Upper lobe of left lung (tissue), 6 donors: Measurements from ENCODE around the gene TUBGCP2. TPM values are rescaled to one million over a fixed set of nuclear protein-coding genes. Genes with fewer than 3 reads are reported as not detected.

Experiments used
- ATAC-seq, 2 donors: fragments of 200-7000 bp; cut with Tn5 transposase; one replicate each; pipeline ENCODE4 v1.9.1; 2022; ENCODE audit warnings: mild to moderate bottlenecking in 2 of 2, moderate library complexity in 2 of 2; ENCODE audit not compliant: low FRiP score in 2 of 2
- DNase-seq, 2 donors: peaks; one replicate each; pipeline ENCODE4 v3.0.0-alpha.2; 2019 to 2020
- H3K27ac ChIP-seq, 4 donors: fragments of 200-600 bp; sonication (generic); one replicate each; pipeline ENCODE4 v1.5.1; 2016 to 2019
- H3K27me3 ChIP-seq, 4 donors: fragments of 200-600 bp; sonication (generic); one replicate each; pipeline ENCODE4 v1.5.1; 2017 to 2019
- H3K36me3 ChIP-seq, 4 donors: fragments of 200-600 bp; sonication (generic); one replicate each; pipeline ENCODE4 v1.5.1; 2016 to 2019
- H3K4me1 ChIP-seq, 4 donors: fragments of 200-600 bp; sonication (generic); one replicate each; pipeline ENCODE4 v1.5.1; 2018 to 2019
- H3K4me3 ChIP-seq, 4 donors: fragments of 200-600 bp; sonication (generic); one replicate each; pipeline ENCODE4 v1.5.1; 2017 to 2019; ENCODE audit warnings: mild to moderate bottlenecking in 2 of 4, moderate library complexity in 1 of 4
- H3K9me3 ChIP-seq, 4 donors: fragments of 200-600 bp; sonication (generic); one replicate each; pipeline ENCODE4 v1.5.1; 2018 to 2019
- CTCF ChIP-seq, 6 experiments: fragments of 450-650 bp in 4 of 6; fragments of 200-600 bp in 2 of 6; sonication (generic) in 2 of 6; IDR thresholded peaks; one replicate each; pipeline ENCODE4 v1.5.1; 2016 to 2019; ENCODE audit warnings: antibody characterized with exemption in 6 of 6
- EP300 ChIP-seq, 4 donors: sonication (generic); formaldehyde crosslinking; IDR thresholded peaks; one replicate each; pipeline ENCODE4 v1.5.1; 2017; ENCODE audit warnings: antibody characterized with exemption in 4 of 4, control low read depth in 2 of 4
- POLR2A ChIP-seq, 4 donors: fragments of 450-650 bp; IDR thresholded peaks; one replicate each; pipeline ENCODE4 v1.5.1; 2016 to 2017; ENCODE audit warnings: antibody characterized with exemption in 4 of 4, mild to moderate bottlenecking in 2 of 4
- POLR2AphosphoS5 ChIP-seq, 2 donors: sonication (generic); formaldehyde crosslinking; IDR thresholded peaks; one replicate each; pipeline ENCODE4 v1.5.1; 2017; ENCODE audit warnings: antibody characterized with exemption in 2 of 2
- WGBS, 2 donors: methylation state at CpG; one replicate each; pipeline ENCODE4 v1.1.5; 2017 to 2018; 5-methylcytosine and 5-hydroxymethylcytosine counted together
- total RNA-seq, 6 donors: library from RNA; depleted of rRNA in 4 of 6; stranded (reverse); fragments of >200 nt in 4 of 6; gene quantifications; one replicate each; pipeline versions ENCODE4 v1.1.0 to v1.2.1, GENCODE V29; 2016 to 2021
- donor health status: DM: no; HTN: no; CAD: no; lungs with moderate emphysema.
- donor health status: DM: no; HTN: yes; CAD: no; lungs with severe emphysema.

The TUBGCP2 gene
- total RNA-seq, 6 donors from 2014 or later, result 41.7 to 106 (median 56.3) TPM

GRCh38 chr10:133309720-133310398 lies 1.2 kb upstream of the TUBGCP2 start:
- Histone ChIP-seq H3K27ac (peak overlapping the region; percentile 96 to 98 (median 96)), H3K9me3 (no peaks in the 10 kb centered on the region), H3K4me1 (peaks cover 27 to 42% (median 33%) of the 10 kb centered on the region in 4 donors), H3K36me3 (peaks cover 7 to 34% (median 29%) of the 10 kb centered on the region in 4 donors), H3K27me3 (no peaks in the 10 kb centered on the region), H3K4me3 (peak overlapping the region in 3 of 4 donors; percentile 64 to 99 (median 89))
- TF ChIP-seq POLR2AphosphoS5 (IDR thresholded peaks at IDR 0.05) (no peak), POLR2A (IDR thresholded peaks at IDR 0.05) (no peak)
- 81 to 86% methylated on average over 23 to 30 of the region's 33 CpGs for WGBS, 2 donors
- ATAC-seq (no peak), DNase-seq (peak; percentile 41 to 87)

- Histone ChIP-seq H3K27me3 (no peaks in the 10 kb centered on the region), H3K36me3 (peaks cover 7 to 34% (median 29%) of the 10 kb centered on the region in 4 donors), H3K27ac (peak overlapping the region; percentile 96 to 98 (median 96)), H3K4me1 (peaks cover 27 to 42% (median 33%) of the 10 kb centered on the region in 4 donors), H3K4me3 (peak overlapping the region; percentile 64 to 99 (median 79)), H3K9me3 (no peaks in the 10 kb centered on the region)
- DNase-seq (peak; percentile 96 to 100), ATAC-seq (peak; percentile 97 to 98)
- TF ChIP-seq EP300 (IDR thresholded peaks at IDR 0.05), result no peak
- TF ChIP-seq CTCF (IDR thresholded peaks at IDR 0.05), result no peak
- TF ChIP-seq POLR2AphosphoS5 (IDR thresholded peaks at IDR 0.05), result no peak
- TF ChIP-seq POLR2A (IDR thresholded peaks at IDR 0.05), result no peak
- 31 to 38% methylated on average over 22 to 42 of the region's 46 CpGs for WGBS, 2 donors
Observed at GRCh38 chr10:133309100-133309719, 538 bp upstream of the TUBGCP2 start.

GRCh38 chr10:133307776-133308420 lies 774 bp downstream of the TUBGCP2 start:
- Histone ChIP-seq H3K36me3 (peaks cover 7 to 37% (median 27%) of the 10 kb centered on the region in 4 donors), H3K9me3 (no peaks in the 10 kb centered on the region), H3K27ac (peak overlapping the region; percentile 96 to 98 (median 96)), H3K27me3 (no peaks in the 10 kb centered on the region), H3K4me3 (peak overlapping the region; percentile 64 to 99 (median 79)), H3K4me1 (peaks cover 27 to 43% (median 34%) of the 10 kb centered on the region in 4 donors)
- ATAC-seq, result peak in 1 of 2 donors; percentile 77
- TF ChIP-seq CTCF (IDR thresholded peaks at IDR 0.05), result peak; percentile 53 to 76 (median 68)
- TF ChIP-seq POLR2A (IDR thresholded peaks at IDR 0.05), result peak in 2 of 4 donors; percentile 32 to 59
- no peak for TF ChIP-seq EP300 (IDR thresholded peaks at IDR 0.05)
- peak in 1 of 2 donors; percentile 5 for TF ChIP-seq POLR2AphosphoS5 (IDR thresholded peaks at IDR 0.05)
- peak in 1 of 2 donors; percentile 91 for DNase-seq
- WGBS, 2 donors, result 4 to 7% methylated on average over 14 to 25 of the region's 25 CpGs

GRCh38 chr10:133306941-133307379 lies 1.7 kb downstream of the TUBGCP2 start:
- DNase-seq (no peak), ATAC-seq (no peak)
- Histone ChIP-seq H3K4me1 (peaks cover 27 to 43% (median 34%) of the 10 kb centered on the region in 4 donors), H3K4me3 (peak overlapping the region in 2 of 4 donors; percentile 89 to 99), H3K9me3 (no peaks in the 10 kb centered on the region), H3K27ac (peak overlapping the region in 2 of 4 donors; percentile 96), H3K27me3 (no peaks in the 10 kb centered on the region), H3K36me3 (peaks cover 6 to 36% (median 24%) of the 10 kb centered on the region in 4 donors)
- TF ChIP-seq POLR2A (IDR thresholded peaks at IDR 0.05) (no peak), EP300 (IDR thresholded peaks at IDR 0.05) (no peak), CTCF (IDR thresholded peaks at IDR 0.05) (no peak), POLR2AphosphoS5 (IDR thresholded peaks at IDR 0.05) (no peak)
- WGBS, 2 donors, result 90 to 92% methylated on average over 15 to 17 of the region's 17 CpGs

GRCh38 chr10:133306097-133306476 lies 2.6 kb downstream of the TUBGCP2 start:
- DNase-seq (no peak), ATAC-seq (no peak)
- H3K27ac ChIP-seq, result peak overlapping the region in 3 of 4 donors; percentile 45 to 96 (median 60)
- H3K27me3 ChIP-seq, result no peaks in the 10 kb centered on the region
- H3K4me3 ChIP-seq, result no peak overlapping the region
- TF ChIP-seq EP300 (IDR thresholded peaks at IDR 0.05), result no peak
- no peak for TF ChIP-seq CTCF (IDR thresholded peaks at IDR 0.05)
- TF ChIP-seq POLR2AphosphoS5 (IDR thresholded peaks at IDR 0.05), result no peak
- TF ChIP-seq POLR2A (IDR thresholded peaks at IDR 0.05), result no peak
- peaks cover 0 to 34% (median 23%) of the 10 kb centered on the region in 4 donors for H3K36me3 ChIP-seq
- H3K9me3 ChIP-seq, result no peaks in the 10 kb centered on the region
- peaks cover 27 to 43% (median 34%) of the 10 kb centered on the region in 4 donors for H3K4me1 ChIP-seq
- WGBS, 2 donors, result 89 to 95% methylated on average over 4 to 5 of the region's 5 CpGs
